Testis (tissue), 2 donors: Measurements from ENCODE around the gene PCSK7.

ENCODE experiments used
- CTCF ChIP-seq, 3 experiments: fragments of 450-650 bp in 2 of 3; fragments of 200-600 bp in 1 of 3; sonication (generic) in 1 of 3; IDR thresholded peaks; one replicate each; pipeline ENCODE4 v1.5.1; 2016 to 2019; ENCODE audit warnings: antibody characterized with exemption in 3 of 3, mild to moderate bottlenecking in 2 of 3, moderate library complexity in 1 of 3
- POLR2A ChIP-seq: fragments of 450-650 bp; IDR thresholded peaks from one replicate; pipeline ENCODE4 v1.6.1; 2017; ENCODE audit warnings: antibody characterized with exemption, mild to moderate bottlenecking, moderate library complexity

- TF ChIP-seq CTCF (IDR thresholded peaks at IDR 0.05) (no peak), POLR2A (no peak)
Observed at GRCh38 chr11:117219995-117220394, 11.9 kb downstream of the PCSK7 start.
